ENCODE data around the gene VIL1.
A peak's percentile ranks its signal among the peaks of the same experiment; 100 is the strongest.

Gene VIL1

DNA sequence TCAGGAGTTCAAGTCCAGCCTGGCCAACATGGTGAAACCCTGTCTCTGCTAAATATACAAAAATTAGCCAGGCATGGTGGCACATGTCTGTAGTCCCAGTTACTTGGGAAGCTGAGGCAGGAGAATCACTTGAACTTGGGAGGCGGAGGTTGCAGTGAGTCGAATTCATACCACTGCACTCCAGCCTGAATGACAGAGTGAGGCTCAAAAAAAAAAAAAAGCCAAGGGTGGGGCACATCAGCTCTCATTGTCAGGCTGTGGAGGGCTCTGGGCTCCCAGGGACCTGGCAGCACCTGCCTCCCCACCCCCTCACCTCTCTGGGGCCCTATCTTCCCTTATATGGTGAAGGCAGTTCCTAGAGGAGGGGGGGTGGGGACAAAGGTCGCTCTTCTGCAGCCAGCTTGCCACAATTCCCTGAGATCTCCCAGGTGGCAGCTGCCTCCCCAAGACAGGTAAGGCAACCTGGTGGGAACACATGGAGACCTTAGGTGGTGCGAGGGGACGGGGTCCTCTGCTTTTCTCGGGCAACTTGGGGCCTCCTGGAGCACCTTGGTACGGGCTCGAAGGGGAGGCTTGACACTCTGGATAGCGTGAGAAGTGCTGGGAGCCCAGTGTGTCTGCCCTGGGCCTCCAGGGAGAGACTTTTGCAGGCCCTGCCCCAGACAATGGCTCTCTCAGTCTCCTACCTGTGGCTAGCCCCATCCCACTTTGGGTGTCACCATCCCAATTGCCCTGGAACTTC is at the start of gene VIL1:
VIL1 (plus strand) TSS at position 407 of the 742 bp plus-strand sequence. CDS start 4,656 bp downstream, outside the sequence.
- no peak for DNase-seq

DNA sequence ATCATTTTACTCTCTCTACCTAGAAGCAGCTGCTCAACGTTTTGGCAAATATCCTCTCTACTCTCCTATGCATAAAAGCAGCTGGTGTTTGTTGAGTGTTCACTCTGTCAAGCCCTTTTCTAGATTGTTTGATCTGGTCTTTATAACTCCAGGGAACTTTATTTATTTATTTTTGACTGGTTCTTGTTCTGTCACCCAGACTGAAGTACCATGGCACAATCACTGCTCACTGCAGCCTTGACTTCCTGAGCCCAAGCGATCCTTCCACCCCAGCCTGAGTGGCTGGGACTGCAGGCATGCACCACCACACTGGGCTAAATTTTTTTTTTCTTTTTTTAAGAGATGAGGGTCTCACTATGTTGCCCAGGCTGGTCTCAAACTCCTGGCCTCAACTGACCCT is 49.6 kb upstream of the VIL1 start:
- DNase-seq = no peak

DNA sequence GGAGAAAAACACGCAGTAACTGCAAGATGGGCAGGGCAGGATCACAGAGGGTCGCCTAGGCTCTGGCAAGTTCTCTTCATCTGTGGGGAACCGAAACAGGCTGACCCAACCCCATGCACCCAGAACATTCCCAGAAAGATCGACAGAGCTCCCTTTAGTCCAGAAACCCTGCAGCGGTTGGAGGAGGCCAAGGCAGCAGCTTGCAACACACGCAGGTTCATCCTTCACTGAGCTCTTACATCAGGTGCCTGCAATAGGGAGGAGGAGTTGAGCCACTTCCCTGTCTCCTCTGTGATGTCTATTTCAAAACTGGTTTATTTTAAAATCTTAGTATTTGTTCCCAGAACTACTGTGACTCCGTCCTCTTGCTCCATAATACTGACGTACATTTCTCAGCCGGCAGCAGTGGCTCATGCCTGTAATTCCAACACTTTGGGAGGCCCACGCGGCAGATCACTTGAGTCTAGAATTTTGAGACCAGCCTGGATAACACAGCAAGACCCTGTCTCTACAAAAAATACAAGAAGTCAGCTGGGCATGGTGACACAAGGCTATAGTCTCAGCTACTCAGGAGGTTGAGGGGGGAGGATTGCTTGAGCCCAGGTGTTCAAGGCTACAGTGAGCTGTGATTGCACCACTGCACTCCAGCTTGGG is 48.4 kb upstream of the VIL1 start:
- no peak for DNase-seq

DNA sequence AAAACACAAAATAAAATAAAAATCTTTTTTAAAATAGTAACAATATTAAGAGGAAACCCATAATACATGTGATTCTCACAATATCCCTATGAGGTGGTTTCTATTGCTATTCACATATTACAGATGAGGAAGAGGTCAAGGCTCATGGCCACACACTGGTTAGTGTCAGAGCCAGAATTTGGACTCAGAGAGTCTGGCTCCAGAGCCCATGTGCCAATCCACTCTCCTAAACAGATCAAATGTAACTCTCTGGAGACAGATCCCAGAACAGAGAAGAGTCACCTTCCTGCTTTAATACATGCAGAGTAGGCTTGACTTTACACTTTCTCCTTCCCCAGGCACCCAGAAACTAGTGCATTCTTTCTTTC is 47.0 kb upstream of the VIL1 start:
- no peak for DNase-seq

DNA sequence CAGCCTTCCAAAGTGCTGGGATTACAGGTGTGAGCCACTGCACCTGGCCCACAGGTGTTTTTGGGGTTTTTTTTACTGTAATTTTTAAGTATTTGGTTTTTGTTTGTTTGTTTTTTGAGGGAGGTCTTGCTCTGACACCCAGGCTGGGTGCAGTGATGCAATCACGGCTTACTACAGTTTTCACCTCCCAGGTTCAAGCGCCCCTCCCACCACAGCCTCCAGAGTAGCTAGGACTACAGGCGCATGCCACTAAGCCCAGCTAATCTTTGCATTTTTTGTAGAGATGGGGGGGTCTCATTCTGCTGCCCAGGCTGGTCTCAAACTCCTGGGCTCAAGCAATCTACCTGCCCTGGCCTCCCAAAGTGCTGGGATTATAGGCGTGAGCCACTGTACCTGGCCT is 44.1 kb upstream of the VIL1 start:
- DNase-seq = no peak

DNA sequence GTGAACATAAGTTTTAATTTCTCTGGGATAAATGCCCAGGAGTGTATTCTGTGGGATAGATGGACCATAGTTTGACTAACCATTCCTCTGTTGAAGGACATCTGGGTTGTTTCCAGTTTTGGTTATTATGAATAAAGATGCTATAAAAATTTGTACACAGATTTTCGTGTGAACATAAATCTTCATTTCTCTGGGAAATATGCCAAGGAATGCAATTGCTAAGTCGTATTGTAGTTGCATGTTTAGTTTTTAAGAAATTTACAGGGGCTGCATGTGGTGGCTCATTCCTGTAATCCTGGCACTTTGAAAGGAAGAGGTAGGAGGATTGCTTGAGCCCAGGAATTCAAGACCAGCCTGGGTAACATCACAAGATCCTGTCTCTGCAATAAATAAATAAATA is 43.7 kb upstream of the VIL1 start:
- DNase-seq = no peak

DNA sequence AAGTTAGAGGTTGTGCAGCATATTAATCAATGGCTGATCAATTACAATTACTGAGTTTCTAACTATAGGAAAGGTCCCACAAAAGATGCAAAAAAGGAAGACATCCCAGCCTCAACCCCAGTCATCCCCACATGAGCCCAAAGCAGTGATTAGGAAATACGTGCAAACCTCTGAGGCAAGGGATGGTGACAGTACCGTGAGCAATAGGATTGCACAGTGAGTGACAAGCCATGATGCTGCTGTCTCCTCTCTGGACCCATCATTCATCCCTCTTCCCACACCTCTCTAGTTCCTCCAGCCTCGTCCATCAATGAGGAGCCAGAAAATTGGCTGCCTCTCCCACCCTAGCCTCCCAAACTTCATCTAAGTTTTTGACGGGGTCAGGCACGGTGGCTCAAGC is 40.9 kb upstream of the VIL1 start:
- DNase-seq = no peak

DNA sequence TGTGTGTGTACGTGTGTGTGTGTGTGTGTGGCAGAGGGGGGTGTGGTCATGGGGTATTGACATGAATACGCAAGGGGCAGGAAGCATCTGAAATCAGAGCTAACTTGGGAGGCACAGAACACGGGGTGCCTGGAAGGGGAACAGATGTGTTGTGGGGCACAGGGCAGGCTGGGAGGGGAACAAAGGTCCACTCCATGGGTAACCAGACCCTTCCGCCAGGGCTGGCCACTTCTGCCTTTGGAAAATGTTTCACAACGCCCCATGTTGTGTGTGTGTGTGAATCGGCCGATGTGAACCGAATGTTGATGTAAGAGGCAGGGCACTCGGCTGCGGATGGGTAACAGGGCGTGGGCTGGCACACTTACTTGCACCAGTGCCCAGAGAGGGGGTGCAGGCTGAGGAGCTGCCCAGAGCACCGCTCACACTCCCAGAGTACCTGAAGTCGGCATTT is 37.0 kb upstream of the VIL1 start, which contains the start of gene SLC11A1:
SLC11A1 (plus strand) TSS at position 358 of the 451 bp plus-strand sequence. CDS start 96 bp downstream, outside the sequence.
- DNase-seq = no peak

DNA sequence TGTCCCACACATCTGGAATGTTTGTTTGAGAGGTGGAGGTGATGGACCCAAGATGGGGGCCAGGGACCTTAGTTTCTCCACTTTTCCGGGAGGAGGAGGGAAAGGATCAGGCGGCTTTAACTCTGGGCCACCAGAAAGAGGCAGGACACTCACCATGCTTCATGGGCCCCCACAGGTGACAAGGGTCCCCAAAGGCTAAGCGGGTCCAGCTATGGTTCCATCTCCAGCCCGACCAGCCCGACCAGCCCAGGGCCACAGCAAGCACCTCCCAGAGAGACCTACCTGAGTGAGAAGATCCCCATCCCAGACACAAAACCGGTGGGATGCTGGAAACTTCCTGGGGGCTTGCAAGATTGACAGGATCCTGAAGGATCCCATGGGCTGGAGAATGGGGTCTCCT is 36.1 kb upstream of the VIL1 start:
- no peak for DNase-seq

DNA sequence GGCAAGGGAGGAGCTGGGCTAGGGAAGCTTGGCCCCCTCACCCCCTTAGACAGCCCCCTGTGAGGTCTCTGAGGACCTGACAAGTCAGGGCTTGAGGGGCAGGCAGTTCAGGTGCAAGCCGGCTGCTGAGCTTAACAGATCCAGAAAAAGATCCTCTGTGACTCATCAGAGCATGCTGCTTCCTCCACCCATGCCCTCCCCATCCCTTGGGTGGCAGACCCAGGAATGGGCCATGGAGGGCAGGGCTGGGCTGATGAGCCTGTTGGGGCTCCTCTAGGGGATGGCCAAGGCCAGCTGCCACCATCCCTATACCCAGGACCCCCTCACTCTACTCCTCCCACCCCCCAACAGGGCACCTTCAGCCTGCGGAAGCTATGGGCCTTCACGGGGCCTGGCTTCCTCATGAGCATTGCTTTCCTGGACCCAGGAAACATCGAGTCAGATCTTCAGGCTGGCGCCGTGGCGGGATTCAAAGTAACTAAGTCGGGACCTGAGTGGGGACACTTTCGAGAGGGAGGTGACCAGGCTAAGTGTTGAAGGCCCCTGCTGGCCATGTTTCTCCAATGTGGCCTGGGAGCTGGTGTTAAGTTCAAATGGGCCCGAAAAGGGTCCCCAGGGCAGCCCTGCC is 34.9 kb upstream of the VIL1 start:
- DNase-seq = no peak

DNA sequence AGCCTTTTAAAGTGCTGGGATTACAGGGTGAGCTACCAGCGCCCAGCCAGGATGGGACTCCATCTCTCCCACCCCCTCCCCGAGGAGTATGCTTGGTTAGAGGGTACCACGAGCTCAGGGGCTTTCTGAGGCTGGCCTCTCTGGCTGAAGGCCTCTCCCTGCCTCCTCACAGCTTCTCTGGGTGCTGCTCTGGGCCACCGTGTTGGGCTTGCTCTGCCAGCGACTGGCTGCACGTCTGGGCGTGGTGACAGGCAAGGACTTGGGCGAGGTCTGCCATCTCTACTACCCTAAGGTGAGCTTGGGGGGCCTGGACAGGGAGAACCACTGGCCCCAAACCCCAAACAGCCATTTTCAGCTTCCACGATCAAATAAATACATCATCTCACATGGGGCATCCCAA is 33.9 kb upstream of the VIL1 start:
- no peak for DNase-seq

DNA sequence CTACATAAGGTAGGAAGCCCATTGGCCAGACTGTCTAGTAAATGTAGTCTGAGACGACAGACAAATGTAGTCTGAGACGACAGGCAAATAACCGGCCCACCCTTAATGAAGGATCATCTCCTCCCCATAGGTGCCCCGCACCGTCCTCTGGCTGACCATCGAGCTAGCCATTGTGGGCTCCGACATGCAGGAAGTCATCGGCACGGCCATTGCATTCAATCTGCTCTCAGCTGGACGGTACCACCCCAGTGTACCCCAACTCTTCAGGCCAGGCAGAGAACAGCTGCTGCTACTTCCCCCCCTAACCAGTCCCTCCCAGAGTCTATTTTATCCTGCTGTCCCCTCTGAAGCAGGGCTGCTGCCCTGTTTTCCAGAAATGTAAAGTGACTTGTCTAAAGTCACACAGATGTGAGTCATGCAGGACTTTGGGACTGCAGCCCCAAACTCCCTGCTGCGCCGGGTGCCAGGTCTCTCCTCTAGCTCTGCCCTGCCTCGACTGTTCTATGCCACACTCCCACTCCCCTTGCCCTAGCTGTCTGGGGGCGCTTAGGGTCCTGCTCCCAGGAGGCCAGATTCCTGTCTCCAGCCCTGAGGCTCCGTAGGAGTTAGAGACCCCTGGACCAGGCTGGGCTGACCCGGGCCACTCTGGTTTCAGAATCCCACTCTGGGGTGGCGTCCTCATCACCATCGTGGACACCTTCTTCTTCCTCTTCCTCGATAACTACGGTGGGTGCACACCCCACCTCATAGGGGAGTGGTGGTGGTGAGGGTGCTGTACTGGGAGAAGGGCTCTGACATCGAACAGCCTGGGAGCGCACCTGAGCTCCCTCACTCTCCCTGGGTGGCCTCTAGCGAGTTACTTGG is 32.2 kb upstream of the VIL1 start:
- no peak for DNase-seq

DNA sequence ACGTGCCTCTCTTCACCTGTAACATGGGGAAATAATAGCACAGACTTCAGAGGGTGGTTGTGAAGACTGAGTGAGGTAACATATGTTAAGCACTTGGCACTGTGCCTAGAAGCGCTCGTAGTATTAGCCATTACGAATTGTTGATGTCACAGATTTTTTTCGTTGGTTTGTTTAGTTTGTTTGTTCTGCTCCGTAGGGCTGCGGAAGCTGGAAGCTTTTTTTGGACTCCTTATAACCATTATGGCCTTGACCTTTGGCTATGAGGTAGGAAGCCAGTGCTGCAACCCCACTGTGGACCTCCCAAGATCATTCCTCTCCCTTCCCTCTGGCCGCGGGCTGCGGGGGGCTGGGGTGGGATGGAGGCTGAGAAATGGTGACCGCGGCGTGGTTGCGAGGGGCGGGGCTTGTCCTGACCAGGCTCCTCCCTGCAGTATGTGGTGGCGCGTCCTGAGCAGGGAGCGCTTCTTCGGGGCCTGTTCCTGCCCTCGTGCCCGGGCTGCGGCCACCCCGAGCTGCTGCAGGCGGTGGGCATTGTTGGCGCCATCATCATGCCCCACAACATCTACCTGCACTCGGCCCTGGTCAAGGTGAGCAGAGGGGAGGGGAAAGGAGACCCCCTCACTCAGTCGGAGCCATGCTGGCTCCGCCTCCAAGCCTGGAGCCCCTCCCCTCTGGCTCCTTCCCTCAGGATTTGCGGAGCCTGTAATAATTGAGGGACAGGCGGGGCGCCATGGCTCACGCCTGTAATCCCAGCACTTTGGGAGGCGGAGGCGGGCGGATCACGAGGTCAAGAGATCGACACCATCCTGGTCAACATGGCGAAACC is 31.3 kb upstream of the VIL1 start:
- peak; percentile 89 for DNase-seq

DNA sequence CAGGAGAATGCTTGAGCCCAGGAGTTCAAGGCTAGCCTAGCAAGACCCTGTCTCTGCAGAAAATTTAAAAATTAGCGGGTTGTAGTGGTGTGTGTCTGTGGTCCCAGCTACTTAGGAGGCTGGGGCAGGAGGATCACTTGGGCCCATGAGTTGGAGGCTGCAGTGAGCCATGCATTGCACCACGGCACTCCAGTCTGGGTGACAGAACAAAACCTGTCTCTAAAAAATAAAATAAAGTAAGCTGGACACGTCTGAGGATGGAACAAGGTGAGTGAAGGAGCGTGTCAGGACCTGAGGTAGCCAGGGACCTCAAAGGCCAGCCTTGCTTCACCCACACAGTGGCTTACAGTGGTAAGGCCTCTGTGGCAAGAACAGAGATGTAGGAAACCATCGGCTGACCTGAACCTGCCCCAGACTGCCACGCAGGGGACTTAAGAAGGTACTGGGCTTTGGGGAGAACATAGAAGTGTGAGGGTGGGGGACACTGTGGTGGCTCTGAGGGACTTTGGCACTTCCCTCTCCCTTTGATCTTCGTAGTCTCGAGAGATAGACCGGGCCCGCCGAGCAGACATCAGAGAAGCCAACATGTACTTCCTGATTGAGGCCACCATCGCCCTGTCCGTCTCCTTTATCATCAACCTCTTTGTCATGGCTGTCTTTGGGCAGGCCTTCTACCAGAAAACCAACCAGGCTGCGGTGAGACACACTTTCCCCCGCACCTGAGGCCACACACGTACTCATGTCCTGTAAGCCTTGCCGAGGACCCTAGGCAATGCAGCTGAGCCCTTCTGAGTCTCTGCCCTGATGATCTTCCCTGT is 29.4 kb upstream of the VIL1 start:
- no peak for DNase-seq

DNA sequence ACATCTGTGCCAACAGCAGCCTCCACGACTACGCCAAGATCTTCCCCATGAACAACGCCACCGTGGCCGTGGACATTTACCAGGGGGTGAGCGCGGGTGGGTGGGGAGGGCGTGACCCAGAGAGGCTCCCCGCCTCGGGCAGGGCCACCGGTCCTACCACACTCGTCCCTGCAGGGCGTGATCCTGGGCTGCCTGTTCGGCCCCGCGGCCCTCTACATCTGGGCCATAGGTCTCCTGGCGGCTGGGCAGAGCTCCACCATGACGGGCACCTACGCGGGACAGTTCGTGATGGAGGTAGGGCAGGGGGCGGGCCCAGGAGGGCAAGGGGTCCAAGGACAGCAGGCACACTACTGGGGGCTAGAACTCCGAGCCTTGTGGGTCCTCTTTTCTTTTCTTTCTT is 27.7 kb upstream of the VIL1 start:
- no peak for DNase-seq

DNA sequence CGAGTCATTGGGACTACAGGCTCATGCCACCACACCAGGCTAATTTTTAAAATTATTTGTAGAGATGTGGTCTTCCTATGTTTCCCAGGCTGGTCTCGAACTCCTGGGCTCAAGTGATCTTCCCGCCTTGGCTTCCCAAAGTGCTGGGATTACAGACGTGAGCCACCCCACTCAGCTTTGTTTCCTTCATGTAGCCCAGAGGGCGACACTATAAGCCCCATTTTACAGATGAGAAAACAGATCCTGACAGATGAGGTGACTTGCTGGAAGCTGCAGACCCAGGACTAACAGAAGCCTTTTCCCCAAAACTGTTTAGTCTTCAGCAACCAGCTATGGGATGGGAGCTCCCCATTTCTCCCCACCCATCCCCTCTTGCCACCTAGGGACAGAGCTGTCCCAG is 26.5 kb upstream of the VIL1 start:
- no peak for DNase-seq

DNA sequence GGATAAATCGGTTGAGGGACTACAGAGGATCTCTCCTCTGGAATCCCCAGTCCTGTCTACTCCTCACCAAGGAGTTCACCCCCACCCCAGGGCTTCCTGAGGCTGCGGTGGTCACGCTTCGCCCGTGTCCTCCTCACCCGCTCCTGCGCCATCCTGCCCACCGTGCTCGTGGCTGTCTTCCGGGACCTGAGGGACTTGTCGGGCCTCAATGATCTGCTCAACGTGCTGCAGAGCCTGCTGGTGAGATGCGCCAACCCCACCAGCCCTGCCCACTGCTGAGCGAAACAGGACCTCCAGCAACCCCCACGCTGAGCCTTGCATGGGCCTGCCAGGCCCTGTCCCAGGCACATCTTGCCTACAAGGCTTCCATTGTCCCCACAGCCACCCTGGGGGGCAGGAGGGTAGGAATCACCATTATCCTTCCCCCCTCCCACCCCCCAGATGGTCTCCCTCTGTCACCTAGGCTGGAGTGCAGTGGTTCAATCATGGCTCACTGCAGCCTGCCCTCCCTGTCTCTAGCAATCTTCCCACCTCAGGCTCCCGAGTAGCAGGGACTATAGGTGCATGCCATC is 25.9 kb upstream of the VIL1 start:
- DNase-seq = no peak

DNA sequence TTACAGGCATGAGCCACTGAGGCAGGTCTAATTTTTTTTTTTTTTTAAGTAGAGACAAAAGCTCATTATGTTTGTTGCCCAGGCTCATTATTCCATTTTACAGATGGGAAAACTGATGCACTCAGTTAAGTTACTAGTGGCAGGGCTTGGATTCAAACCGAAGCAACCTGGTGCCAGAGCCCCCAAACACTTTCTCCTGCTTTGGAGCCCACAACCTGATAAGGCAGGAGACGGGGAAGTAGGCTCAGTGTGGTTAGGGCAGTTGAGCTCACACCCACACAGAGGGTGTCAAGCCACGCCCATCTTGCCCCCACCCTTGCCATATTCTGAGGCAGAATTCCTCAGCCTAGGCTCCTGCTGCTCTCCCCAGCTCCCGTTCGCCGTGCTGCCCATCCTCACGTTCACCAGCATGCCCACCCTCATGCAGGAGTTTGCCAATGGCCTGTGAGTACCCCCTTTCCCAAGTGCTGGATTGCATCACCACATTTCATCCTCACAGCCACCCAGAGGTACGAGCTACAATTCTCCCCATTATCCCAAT is 25.1 kb upstream of the VIL1 start:
- DNase-seq = no peak

DNA sequence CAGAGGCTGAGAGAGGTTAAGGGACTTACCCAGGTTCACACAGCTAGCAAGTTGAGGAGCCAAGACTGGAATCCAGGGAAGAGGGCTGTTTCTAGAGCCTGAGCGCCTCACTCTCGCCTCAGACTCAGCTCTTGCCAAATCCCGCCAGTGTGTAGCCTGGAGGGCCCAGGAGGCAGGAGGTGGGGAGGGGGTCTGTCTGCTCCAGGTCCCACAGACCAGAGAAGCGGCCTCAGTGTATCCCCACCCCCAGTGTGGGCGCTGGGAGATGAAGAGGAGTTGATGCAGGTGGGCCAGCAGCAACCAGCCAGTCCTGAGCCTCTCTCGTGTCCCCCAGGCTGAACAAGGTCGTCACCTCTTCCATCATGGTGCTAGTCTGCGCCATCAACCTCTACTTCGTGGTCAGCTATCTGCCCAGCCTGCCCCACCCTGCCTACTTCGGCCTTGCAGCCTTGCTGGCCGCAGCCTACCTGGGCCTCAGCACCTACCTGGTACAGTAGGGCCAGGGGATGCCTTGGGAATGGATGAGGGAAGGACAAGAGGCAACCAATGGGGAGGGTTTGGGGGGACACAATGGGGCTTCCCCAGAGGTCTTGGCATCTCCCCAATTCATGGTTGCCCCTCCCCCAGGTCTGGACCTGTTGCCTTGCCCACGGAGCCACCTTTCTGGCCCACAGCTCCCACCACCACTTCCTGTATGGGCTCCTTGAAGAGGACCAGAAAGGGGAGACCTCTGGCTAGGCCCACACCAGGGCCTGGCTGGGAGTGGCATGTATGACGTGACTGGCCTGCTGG is 24.4 kb upstream of the VIL1 start:
- no peak for DNase-seq

DNA sequence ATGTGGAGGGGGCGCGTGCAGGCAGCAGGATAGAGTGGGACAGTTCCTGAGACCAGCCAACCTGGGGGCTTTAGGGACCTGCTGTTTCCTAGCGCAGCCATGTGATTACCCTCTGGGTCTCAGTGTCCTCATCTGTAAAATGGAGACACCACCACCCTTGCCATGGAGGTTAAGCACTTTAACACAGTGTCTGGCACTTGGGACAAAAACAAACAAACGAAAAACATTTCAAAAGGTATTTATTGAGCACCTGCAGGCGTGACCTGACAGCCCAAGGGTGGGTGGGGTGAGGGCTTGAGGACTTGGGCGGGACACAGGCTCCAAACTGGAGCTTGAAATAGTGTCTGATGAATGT is 23.9 kb upstream of the VIL1 start:
- DNase-seq = no peak
